Occipital lobe (tissue), 2 donors: ENCODE data around the gene SDK1. TPM values are rescaled to one million over a fixed set of nuclear protein-coding genes. Genes with fewer than 3 reads are reported as not detected.
"Not testable (repeated sequence)": the region's sequence is repeated elsewhere in the genome, so short reads cannot be mapped to it uniquely, and the experiment has no call there.

ENCODE experiments used
- DNase-seq: peaks from one replicate; lab custom pipeline; 2025; lab: John Stamatoyannopoulos, UW
- total RNA-seq: library from RNA; depleted of rRNA; stranded (reverse); fragments of >200 nt; gene quantifications from one replicate; pipeline ENCODE4 v1.2.3, GENCODE V29; 2014

The SDK1 gene
- total RNA-seq, 1 donor from 2014 or later = 7.0 TPM

DNA sequence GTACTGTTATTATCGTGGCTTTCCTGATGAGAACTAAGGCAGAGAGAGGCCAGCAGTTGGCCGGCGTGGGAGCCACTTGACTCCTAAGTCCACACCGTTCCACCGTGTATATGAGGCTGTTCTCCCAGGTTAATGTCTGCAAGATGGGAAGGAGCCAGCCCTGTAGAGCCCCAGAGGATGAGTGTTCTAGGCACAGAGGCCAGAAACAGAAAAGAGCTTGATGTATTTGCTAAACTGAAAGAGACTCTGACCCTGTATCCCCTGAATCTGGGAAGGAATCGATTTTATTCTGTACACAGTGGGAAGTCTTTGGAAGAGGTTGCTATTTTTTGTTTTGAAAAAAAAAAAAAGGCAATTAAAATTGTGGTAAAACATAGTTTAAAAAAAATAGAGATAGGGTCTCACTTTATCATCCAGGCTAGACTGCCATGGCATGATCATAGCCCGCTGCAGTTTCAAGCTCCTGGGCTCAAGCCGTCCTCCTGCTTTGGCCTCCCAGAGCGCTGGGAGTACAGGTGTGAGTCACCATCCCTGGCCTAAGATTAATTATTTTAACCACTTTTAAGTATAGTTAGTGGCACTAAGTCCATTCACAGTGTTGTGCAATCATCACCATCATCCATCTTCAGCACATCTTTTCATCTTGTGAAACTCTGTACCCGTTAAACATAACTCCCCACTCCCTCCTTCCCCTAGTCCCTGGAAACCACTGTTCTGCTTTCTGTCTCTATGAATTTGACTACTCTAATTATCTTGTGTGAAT, 348.8 kb downstream of the SDK1 start:
- no peak for DNase-seq

DNA sequence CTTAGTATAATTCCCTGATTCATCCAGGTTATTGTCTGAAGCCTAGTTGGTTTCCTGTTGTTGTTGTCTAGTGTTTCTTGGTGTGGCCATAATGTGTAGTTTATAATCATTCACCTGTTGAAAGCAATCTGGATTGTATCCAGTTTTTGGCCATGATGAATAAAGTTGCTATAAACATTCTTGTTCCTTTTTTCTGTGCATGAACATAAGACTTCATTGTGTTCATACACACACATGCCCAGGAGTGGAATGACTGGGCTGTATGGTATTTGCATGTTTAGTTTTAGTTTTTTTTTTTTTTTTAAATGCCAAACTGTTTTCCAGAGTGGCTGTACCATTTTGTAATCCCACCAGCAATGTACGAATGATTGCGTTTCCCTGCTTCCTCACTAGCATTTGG, 349.8 kb downstream of the SDK1 start:
- no peak for DNase-seq

DNA sequence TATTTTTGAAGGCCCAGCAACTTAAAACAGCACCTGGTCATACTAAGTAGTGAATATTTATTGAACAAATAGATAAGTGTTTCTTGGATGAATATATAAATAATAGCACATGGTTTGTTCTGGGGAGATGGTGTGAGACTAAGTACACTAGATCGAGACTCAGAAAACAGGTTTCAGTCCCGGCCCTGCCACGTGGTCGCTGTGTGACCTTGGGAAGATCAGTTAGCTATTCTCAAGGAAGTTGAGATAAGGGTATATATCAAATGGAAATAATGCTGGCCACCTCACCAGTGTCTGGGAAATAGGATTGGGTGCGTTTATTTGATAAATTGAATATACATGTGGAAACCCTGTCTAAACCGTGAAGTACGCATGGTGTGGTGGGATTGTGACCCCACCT, 354.6 kb downstream of the SDK1 start:
- DNase-seq = no peak

DNA sequence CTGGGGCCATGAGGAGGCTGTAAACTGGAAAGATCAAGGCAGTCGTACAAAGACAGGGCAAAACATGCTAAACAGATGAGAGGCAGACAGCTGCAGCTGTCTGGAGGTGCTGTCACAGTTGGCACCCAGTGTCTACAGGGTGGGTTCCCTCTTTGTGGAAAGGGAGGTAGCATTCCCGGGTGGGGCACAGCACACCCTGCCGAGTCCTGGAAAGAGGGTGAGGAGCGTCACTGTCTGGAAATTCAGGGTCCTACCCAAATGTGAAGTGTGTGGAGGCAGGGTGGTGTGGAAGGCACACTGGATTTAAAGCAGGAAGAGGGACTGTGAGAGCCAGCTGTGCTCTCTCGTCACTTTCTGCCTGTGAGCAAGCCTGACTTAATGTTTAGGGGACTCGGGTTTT, 356.2 kb downstream of the SDK1 start:
- DNase-seq = no peak

DNA sequence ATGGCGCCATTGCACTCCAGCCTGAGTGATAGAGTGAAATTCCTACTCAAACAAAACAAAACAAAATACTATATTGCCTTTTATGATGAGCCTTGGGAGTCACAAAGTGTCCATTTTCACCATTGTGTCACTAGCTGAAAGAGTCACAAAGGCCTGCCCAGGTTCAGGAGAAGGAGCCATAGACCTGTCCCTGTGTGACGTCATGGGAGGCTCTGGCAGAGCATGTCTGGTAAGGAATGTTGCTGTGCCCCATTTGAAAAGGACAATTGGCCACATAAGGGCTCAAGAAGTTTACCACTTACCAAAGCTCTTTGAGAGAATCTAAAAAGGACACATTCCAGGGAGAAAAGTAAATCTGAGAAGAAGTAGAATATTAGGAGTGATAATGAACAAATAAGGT, 367.7 kb downstream of the SDK1 start:
- no peak for DNase-seq

DNA sequence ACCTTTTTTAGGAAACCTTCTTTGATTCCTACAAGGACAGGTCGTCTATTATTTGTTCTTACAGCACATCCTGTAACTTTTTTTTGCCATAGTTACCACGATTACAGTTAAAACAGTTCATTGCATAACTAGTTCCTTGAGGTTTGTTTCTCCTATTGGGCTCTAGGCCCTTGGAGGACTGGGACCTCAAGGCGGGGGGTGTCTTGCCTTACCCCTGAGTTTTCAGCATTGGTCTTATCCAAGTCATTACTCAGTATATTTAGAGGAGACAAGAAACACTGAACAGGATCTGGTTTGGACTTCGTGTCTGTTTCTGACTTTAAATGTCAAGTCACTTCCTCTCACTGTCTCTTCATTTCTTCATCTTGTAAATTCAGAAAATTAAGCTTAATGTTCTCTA, 369.8 kb downstream of the SDK1 start:
- DNase-seq = no peak

DNA sequence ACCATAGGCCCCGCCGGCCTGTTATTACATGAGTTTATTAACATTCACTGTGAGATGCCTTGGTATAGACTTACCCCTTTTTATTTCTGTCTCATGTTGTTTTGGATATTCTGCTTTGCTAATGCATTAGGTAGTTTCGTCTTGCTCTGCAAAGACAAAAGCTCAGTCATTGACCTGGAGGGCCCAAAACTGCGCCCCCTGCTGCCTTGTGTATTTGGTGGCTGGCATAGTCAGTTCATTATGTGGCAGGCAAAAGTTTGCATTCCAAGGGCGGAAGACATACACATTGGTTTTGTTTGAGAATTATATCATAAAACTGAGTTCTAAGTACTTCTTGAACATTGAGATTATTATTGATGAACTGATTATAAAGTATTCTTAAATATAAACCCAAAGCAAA, 372.5 kb downstream of the SDK1 start:
- no peak for DNase-seq

DNA sequence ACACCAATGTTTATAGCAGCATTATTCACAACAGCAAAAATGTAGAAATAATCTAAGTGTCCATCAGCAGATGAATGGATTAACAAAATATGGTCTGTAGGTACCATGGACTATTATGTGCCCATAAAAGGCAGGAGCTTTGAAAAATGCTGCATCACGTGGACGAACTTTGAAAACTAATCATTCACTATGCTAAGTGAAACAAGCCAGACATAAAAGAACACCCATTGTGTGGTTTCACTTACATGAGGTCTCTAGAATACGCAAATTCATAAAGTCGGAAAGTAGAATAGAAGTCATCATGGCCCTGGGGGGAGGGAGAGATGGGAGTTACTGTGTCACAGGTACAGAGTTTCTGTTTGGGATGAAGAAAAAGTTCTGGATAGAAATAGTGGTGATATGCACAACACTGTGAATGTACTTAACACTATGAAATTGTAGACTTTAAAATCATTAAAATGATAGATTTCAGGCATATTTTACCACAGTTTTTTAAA, 377.3 kb downstream of the SDK1 start:
- DNase-seq = no peak

DNA sequence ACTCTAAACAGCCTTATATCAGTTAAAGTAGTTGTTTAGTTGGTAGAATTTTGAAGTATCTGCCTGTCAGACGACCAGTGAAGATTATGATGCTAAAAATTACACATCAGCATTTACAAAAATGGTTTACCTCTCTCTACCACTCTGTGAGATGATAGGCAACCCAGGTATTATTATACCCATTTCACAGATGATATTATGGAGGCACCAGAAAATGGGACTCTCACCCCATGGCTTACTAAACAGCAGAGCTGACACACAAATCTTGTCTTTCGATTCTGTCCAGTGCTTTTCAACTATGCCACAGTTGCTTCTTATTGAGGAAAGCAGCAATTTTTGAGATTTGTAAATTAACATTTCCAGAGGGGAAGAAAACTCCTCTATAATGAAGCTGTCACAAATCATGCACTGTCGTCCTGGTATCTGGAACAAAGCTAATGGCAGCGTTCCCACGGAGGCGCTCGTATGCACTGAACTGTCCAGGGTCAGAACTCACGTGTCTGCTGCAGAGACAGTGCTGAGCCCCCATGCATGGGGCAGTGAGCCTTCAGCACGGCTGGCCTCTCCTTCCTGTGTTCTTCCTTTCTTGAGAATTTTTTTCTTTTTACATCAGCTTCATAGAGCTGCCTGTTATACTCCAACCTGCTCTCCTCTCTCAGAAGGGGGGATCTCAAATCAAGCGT, 381.1 kb downstream of the SDK1 start:
- DNase-seq = no peak

DNA sequence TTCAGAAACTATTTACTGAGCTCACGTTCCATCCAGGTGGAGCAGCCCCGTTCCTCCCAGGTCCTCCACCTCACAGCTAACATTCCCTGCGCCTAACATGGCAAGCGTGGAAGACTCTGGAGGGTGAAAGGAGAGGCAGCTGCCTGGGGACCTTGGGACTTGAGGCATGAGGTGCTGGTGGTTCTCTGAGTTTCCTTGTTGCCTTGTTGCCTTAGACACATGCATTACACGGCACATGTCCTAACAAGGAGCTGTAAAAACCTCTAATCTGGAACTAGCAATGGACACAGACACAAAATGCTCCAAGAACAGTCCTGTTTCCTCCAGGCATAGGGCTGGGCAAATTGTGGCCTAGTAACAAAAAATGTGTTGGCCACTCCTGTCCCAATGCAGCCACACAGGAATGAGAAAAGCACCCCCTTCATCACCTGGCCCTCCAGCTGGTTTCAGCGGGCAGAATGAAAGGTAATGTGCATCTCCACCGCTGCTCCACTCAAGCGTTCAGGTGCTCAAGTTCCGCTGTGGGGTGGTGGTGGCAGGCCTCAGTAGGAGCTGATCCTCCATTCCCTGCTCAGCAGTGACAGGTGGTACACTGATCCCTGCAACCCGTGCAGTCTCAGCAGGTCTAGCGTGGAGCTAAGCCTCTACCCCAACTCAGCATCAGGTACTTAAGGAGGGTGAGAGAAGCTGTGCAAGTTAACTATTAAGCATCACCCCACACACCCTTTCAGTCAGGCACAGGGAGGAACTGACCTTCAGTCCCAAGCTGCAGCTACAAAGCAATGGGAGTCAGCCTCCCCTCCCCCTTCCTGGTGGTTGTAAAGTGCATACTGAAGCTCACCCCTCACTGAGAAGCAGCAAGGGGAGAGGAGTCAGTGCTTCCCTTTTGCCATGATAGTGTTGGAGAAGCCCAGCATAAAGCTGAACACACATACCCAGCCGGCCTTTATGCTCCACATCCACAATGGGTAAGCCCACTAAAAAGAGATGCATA, 382.8 kb downstream of the SDK1 start:
- DNase-seq = no peak

DNA sequence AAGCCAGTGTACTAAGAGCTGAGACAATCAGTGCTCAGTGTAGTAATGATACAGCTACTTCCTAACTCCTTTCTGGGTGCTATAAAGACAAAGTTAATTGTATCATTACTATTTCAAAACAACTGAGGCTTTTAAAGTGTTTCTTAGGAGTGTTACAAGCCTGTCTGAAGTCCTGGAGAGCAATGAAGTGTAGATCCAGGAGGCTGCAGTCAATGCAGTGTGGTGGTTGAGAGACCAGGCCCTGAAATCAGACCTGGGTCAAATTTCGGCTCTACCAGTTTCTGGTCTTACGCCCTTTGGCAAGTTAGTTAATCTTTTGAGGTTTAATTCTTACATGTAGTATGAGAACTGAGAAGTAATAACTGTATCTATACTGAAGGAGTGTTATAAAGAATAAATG, 387.0 kb downstream of the SDK1 start:
- DNase-seq = no peak

DNA sequence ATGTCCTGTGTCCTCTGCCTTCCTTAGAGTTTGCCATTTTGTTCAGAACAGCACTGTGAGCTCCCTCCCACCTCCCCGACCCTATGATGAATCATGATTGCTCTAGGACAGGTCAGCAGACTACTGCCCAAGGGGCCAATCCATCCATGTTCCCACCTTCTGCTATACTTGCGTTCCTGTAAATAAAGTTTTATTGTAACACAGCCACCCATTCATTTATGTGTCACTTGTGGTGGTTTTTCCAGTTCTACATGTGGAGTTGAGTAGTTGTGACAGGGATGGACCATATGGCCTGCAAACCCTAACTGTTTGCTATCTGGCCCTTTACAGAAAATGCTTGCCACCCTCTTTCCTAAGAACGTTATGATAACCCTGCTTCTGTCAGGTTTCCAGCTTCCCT, 387.8 kb downstream of the SDK1 start:
- no peak for DNase-seq

DNA sequence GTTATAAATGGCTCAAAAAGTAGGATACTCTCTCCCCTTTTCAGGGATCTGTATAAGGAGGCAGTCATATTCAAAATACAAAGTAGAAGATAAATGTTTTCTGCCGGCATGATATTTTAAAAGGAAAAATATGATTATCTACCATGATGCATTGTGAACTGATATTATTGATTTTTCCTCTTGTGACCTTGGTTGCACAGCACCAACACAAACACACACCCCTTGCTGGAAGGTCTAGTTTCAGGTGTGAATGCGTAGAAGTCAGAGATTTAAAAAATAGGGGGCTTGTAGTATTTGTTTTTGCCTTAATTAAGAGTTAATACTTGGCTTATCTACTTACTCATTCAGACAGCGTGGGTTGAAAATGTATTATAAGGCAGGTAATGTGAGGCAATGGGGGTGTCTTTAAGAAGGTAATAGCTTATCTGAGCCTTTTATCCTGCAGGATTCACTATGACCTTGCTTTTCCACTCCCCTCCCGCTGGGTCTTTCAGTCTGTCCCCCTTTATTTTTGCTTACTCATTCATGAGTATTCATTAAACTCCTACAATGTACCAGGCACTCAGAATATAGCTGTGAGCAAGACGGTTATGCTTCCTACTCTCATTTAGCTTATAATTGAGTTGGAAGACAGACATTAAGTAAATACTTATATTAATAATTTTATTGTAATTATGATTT, 390.6 kb downstream of the SDK1 start:
- DNase-seq = no peak

DNA sequence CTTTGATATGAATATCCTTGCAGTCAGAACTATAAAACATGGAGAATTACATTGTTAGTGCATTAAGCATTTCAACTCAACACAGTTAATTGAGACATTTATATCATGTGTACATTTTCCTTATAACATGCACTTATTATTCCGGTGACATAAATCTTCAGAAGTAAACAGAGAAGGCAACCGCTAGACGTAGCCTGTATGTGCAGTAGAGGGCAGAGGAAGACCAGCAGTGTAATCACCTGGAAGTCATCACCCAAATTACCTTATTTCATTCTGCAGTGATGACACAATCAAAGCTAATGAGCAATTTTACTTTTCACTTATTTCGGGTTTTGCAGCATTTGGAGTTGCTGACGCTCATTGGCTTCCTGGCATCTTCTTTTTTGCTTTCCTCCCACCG, 394.6 kb downstream of the SDK1 start:
- DNase-seq = no peak

DNA sequence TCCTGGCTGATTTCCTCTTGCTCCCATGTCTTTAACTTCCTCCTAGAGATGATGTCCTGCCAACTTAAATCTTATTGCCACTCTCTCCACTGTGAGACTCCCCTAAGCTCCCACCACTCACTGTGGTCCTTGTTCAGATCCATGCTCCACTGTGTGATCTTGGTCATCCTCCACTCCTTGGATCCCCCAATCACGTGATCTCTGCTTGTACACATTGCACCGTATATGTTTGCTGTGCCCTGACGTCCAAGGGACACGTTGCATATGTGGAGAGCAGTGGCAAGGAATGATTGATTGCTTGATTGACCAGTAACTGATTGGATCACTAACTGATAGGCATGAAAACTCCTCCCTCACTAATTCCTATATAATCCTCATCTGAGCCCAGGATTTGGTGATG, 395.1 kb downstream of the SDK1 start:
- DNase-seq = no peak

DNA sequence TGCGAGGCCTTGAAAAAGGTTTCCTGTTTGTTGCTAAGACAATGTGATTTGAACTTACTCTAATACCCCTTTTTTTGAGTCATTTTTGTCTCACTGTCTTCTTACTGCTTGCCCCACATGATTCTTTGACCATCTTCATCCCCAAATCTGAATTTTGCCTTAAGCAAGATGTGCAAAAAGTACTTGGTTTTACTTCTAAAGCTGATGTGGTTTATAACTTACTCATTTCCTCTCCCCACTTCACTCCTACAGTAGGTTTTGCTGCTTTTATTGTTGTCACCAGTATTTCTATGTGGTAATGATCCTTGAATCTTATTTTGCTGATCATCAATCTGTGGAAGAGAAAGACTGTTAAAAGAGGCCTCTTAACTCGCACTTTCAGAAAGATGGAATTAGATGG, 396.4 kb downstream of the SDK1 start:
- DNase-seq = no peak

DNA sequence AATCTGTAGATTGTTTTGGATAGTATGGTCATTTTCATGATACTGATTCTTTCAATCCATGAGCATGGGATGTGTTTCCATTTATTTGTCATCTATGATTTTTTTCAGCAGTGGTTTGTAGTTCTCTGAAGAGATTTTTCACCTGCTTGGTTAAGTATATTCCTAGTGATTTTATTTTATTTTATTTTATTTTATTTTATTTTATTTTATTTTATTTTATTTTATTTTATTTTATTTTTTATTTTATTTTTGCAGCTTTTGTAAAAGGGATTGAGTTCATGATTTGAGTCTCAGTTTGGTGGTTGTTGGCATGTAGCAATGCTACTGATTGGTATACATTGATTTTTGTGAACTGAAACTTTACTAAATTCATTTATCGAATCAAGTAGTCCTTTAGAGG, 404.2 kb downstream of the SDK1 start:
- DNase-seq = no peak

DNA sequence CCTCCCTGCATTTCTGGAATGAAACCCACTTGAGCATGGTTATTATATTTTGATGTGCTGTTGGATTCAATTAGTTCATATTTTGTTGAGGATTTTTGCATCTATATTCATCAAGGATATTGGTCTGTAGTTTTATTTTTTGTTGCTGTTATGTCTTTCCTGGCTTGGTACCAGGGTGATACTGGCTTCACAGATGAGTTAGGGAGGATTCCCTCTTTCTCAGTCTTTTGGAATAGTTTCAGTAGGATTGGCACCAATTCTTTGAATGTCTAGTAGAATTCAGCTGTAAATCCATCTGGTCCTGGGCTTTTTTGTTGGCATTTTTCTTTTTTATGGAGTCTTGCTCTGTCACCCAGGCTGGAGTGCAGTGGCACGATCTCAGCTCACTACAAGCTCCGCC, 405.0 kb downstream of the SDK1 start:
- DNase-seq = not testable (repeated sequence)

DNA sequence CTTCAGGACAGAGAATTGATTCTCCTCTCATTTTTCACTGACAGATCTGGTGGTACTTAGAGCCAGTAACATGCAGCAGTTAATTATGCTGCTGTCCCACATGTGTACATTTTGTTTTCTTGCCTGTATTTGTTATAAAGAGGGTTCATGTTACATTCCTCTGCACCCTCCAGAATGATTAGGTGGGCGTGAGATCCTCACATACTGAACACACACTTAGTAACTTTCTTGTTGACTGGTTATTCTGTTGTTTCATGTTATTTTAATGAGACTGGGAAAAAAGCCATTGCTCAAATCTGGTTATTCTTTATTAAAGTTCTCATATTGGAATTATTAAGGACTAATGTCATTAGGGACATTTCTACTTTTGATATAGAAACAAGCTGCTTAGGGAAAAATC, 409.1 kb downstream of the SDK1 start:
- DNase-seq = no peak

DNA sequence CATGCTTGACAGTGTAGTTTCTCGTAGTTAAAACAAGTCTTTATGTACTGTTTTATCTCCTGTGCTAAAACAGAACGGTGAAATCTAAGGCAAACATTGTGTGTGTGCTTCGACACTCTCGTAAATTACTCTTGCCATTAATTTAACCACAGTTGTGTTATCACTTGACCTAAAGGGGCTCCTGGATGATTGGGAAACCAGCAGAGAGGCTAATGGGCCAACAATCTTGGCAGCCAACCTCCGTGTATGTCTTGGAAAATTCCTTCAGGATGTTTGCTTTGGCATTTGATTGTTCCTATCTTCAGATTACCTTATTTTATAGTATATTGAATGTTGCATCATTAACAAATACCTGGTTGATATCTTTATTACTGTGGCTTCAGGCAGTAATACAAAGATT, 409.5 kb downstream of the SDK1 start:
- DNase-seq = no peak

DNA sequence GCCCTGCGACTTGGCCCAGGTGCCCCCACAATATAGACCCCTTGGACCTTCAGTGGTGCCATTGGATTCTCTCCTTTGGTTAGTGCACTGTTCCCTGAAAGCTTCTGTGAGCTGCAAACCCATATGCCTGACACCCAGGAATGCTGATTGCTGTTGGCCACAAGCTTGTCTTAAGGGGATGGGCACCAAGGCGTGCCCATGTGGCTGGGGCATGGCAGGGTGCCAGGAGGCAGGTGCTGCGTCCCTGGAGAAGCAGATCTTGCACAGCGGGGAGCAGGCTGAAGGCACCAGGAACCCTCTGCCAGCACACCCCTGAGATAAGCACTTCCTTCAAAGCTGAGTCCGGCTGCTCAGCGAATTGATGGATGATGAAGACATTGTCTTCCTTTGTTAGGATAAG, 411.8 kb downstream of the SDK1 start:
- DNase-seq = no peak
